Fibroblast of the aortic adventitia (primary cell): Measurements from ENCODE around the gene NFX1. TPM values are rescaled to one million over a fixed set of nuclear protein-coding genes. Genes with fewer than 3 reads are reported as not detected.

Experiments used
- DNase-seq: peaks from one replicate; pipeline ENCODE4 v3.0.0-alpha.2; 2010; ENCODE audit warnings: low read depth
- H3K4me3 ChIP-seq: 2 replicates; pipeline ENCODE4 v1.5.1; 2011; ENCODE audit warnings: low read depth, mild to moderate bottlenecking, control low read depth, low read length, moderate library complexity
- CTCF ChIP-seq: IDR thresholded peaks from 2 replicates; pipeline ENCODE4 v1.5.1; 2011; ENCODE audit warnings: mild to moderate bottlenecking, low read length, control low read depth, inconsistent platforms; ENCODE audit not compliant: insufficient read depth
- total RNA-seq: library from RNA; depleted of rRNA; stranded (reverse); fragments of >200 nt; gene quantifications from 2 replicates; pipeline ENCODE4 v1.2.3, GENCODE V29; 2012; ENCODE audit warnings: low replicate concordance

The NFX1 gene
- total RNA-seq, 1 donor = 37.2 TPM

GRCh38 chr9:33248606-33249005 lies 41.7 kb upstream of the NFX1 start:
- no peak for TF ChIP-seq CTCF
- no peak for DNase-seq
- H3K4me3 ChIP-seq = no peak overlapping the region

- no peak overlapping the region for H3K4me3 ChIP-seq
- DNase-seq = no peak
- TF ChIP-seq CTCF = no peak
These were observed 41.1 kb upstream of the NFX1 start for GRCh38 chr9:33249087-33249658.

- DNase-seq = no peak
- TF ChIP-seq CTCF = no peak
- H3K4me3 ChIP-seq = no peak overlapping the region
These were observed 40.3 kb upstream of the NFX1 start for GRCh38 chr9:33249983-33250382.

- no peak for TF ChIP-seq CTCF
- no peak overlapping the region for H3K4me3 ChIP-seq
- peak; percentile 59 for DNase-seq
These were observed 39.8 kb upstream of the NFX1 start for GRCh38 chr9:33250458-33250995.

GRCh38 chr9:33254211-33254610 lies 36.1 kb upstream of the NFX1 start:
- TF ChIP-seq CTCF = no peak
- DNase-seq = no peak

GRCh38 chr9:33255014-33255413 lies 35.3 kb upstream of the NFX1 start:
- no peak overlapping the region for H3K4me3 ChIP-seq
- no peak for TF ChIP-seq CTCF
- no peak for DNase-seq

More at GRCh38 chr9:33254211-33254610, 36.1 kb upstream of the NFX1 start:
- no peak overlapping the region for H3K4me3 ChIP-seq

- no peak overlapping the region for H3K4me3 ChIP-seq
- no peak for DNase-seq
- TF ChIP-seq CTCF = no peak
These were observed 34.8 kb upstream of the NFX1 start for GRCh38 chr9:33255471-33255870.
